SK-N-SH (cell line): ENCODE results near the gene MAP7. TPM values are rescaled to one million over a fixed set of nuclear protein-coding genes. Genes with fewer than 3 reads are reported as not detected.

ENCODE experiments used
- CTCF ChIA-PET: fragments of 300-600, 350-600 bp; formaldehyde crosslinking; extraction: SDS; loops from one replicate; lab custom pipeline; 2021; lab: Yijun Ruan, JAX
- POLR2A ChIA-PET: fragments of 350-600 bp; sonication (Branson Sonifier 250); formaldehyde crosslinking; extraction: SDS; loops from one replicate; lab custom pipeline; 2020; ENCODE audit warnings: antibody characterized with exemption, inconsistent platforms; lab: Yijun Ruan, JAX
- DNase-seq: peaks from one replicate; pipeline ENCODE4 v3.0.0; 2012
- H2AFZ ChIP-seq: fragments of 200-600 bp; sonication (generic); 2 replicates; pipeline ENCODE4 v1.8.1; 2016; ENCODE audit warnings: antibody characterized with exemption, mild to moderate bottlenecking, low read depth
- H3F3A ChIP-seq: fragments of 200-600 bp; sonication (generic); replicated peaks from 2 replicates; pipeline ENCODE3; 2016; ENCODE audit warnings: antibody characterized with exemption, mild to moderate bottlenecking; ENCODE audit not compliant: insufficient read depth
- H3K27ac ChIP-seq, 2 experiments: fragments of 200-500 bp in 1 of 2; fragments of 200-600 bp in 1 of 2; sonication (Bioruptor generic) in 1 of 2; sonication (generic), shearing (Covaris generic) in 1 of 2; 2 replicates each; pipeline versions ENCODE4 v1.5.1 to v1.6.1; 2014 to 2016; ENCODE audit warnings: low read depth in 2 of 2, inconsistent platforms in 1 of 2, low read length in 1 of 2, mild to moderate bottlenecking in 1 of 2, mixed read lengths in 1 of 2
- H3K27me3 ChIP-seq: fragments of 200-600 bp; sonication (generic), shearing (Covaris generic); 2 replicates; pipeline ENCODE4 v1.6.1; 2016; ENCODE audit warnings: mixed run types; ENCODE audit not compliant: insufficient read depth
- H3K36me3 ChIP-seq, 2 experiments: fragments of 200-500 bp in 1 of 2; fragments of 200-600 bp in 1 of 2; sonication (Bioruptor generic) in 1 of 2; sonication (generic) in 1 of 2; replicated peaks in 1 of 2; 2 replicates each; pipeline versions ENCODE3 to v1.5.1; 2014 to 2016; ENCODE audit warnings: low read length in 1 of 2, mild to moderate bottlenecking in 1 of 2; ENCODE audit not compliant: insufficient read depth in 2 of 2, control insufficient read depth in 1 of 2
- H3K4me1 ChIP-seq, 2 experiments: fragments of 200-500 bp in 1 of 2; fragments of 200-600 bp in 1 of 2; sonication (Bioruptor generic) in 1 of 2; sonication (generic), shearing (Covaris generic) in 1 of 2; 2 replicates each; pipeline versions ENCODE4 v1.5.1 to v1.6.1; 2014 to 2016; ENCODE audit warnings: low read depth in 1 of 2, low read length in 1 of 2, mixed run types in 1 of 2; ENCODE audit not compliant: insufficient read depth in 2 of 2, control insufficient read depth in 1 of 2
- H3K4me2 ChIP-seq: fragments of 200-600 bp; sonication (generic), shearing (Covaris generic); 2 replicates; pipeline ENCODE4 v1.6.1; 2017; ENCODE audit warnings: mixed run types
- H3K4me3 ChIP-seq, 2 experiments: fragments of 200-500 bp in 1 of 2; fragments of 200-600 bp in 1 of 2; sonication (Bioruptor generic) in 1 of 2; sonication (generic), shearing (Covaris generic) in 1 of 2; 2 replicates each; pipeline versions ENCODE4 v1.5.1 to v1.8.1; 2014 to 2016; ENCODE audit warnings: low read depth in 2 of 2, inconsistent platforms in 1 of 2, low read length in 1 of 2, mild to moderate bottlenecking in 1 of 2, mixed read lengths in 1 of 2, moderate library complexity in 1 of 2
- H3K79me2 ChIP-seq: fragments of 200-600 bp; sonication (generic); 2 replicates; pipeline ENCODE4 v1.8.1; 2017; ENCODE audit warnings: mild to moderate bottlenecking; ENCODE audit not compliant: insufficient read depth
- H3K9ac ChIP-seq: fragments of 200-600 bp; sonication (generic); 2 replicates; pipeline ENCODE4 v1.6.1; 2017; ENCODE audit warnings: mixed run types
- H3K9me2 ChIP-seq: fragments of 200-600 bp; sonication (generic); 2 replicates; pipeline ENCODE4 v1.6.1; 2017; ENCODE audit warnings: mixed run types
- H3K9me3 ChIP-seq: fragments of 200-600 bp; sonication (generic); 2 replicates; pipeline ENCODE4 v1.6.1; 2017; ENCODE audit warnings: mixed run types, mild to moderate bottlenecking, moderate library complexity
- H4K20me1 ChIP-seq: fragments of 200-600 bp; sonication (generic); 2 replicates; pipeline ENCODE4 v1.6.1; 2017; ENCODE audit warnings: mild to moderate bottlenecking, mixed run types; ENCODE audit not compliant: insufficient read depth
- CHD2 ChIP-seq: fragments of 150-350 bp; IDR thresholded peaks from 2 replicates; pipeline ENCODE4 v1.6.1; 2018; ENCODE audit warnings: low read length; ENCODE audit not compliant: partially characterized antibody
- EZH2phosphoT487 ChIP-seq: fragments of 200-600 bp; sonication (generic); IDR thresholded peaks from 2 replicates; pipeline ENCODE4 v1.6.1; 2017; ENCODE audit warnings: low read depth, mixed run types, mild to moderate bottlenecking, antibody characterized with exemption, moderate library complexity, borderline replicate concordance
- FOSL2 ChIP-seq: IDR thresholded peaks from 2 replicates; pipeline ENCODE4 v1.4.0; 2012; ENCODE audit warnings: low read depth, mild to moderate bottlenecking, moderate library complexity, borderline replicate concordance
- FOXJ3 ChIP-seq: sonication (generic); formaldehyde crosslinking; IDR thresholded peaks from 2 replicates; pipeline ENCODE4 v1.5.1; 2020; ENCODE audit warnings: mild to moderate bottlenecking, missing genetic modification reagents
- FOXM1 ChIP-seq: IDR thresholded peaks from 2 replicates; pipeline ENCODE4 v1.4.0; 2012; ENCODE audit warnings: low read depth, mild to moderate bottlenecking
- GATA2 ChIP-seq: sonication (generic); formaldehyde crosslinking; IDR thresholded peaks from 2 replicates; pipeline ENCODE4 v1.5.0; 2020; ENCODE audit warnings: mild to moderate bottlenecking, missing genetic modification reagents
- IRF3 ChIP-seq: fragments of 150-350 bp; IDR thresholded peaks from 2 replicates; pipeline ENCODE4 v1.6.1; 2016; ENCODE audit warnings: mild to moderate bottlenecking, low read depth, low read length
- MEF2A ChIP-seq: IDR thresholded peaks from 2 replicates; pipeline ENCODE4 v1.4.0; 2012; ENCODE audit warnings: low read depth, borderline replicate concordance
- NFIC ChIP-seq: IDR thresholded peaks from 2 replicates; pipeline ENCODE4 v1.4.0; 2012; ENCODE audit warnings: borderline replicate concordance
- POLR2AphosphoS5 ChIP-seq: IDR thresholded peaks from 2 replicates; pipeline ENCODE4 v1.6.1; 2012; ENCODE audit warnings: low read depth, low read length
- RAD21 ChIP-seq: IDR thresholded peaks from 2 replicates; pipeline ENCODE4 v1.6.1; 2012; ENCODE audit warnings: mild to moderate bottlenecking, low read length
- REST ChIP-seq: IDR thresholded peaks from 2 replicates; pipeline ENCODE4 v1.6.1; 2012; ENCODE audit warnings: mild to moderate bottlenecking, low read depth, low read length, moderate library complexity
- RFX5 ChIP-seq: IDR thresholded peaks from 2 replicates; pipeline ENCODE4 v1.6.1; 2012; ENCODE audit warnings: mild to moderate bottlenecking, improper control_type of control experiment, low read length
- TAF1 ChIP-seq: IDR thresholded peaks from 2 replicates; pipeline ENCODE4 v1.6.1; 2012; ENCODE audit warnings: low read depth, mild to moderate bottlenecking, low read length, moderate library complexity, borderline replicate concordance
- TEAD4 ChIP-seq: IDR thresholded peaks from 2 replicates; pipeline ENCODE4 v1.4.0; 2012; ENCODE audit warnings: mild to moderate bottlenecking, borderline replicate concordance; ENCODE audit not compliant: insufficient read depth
- USF2 ChIP-seq: fragments of 150-350 bp; IDR thresholded peaks from 2 replicates; pipeline ENCODE4 v1.6.1; 2017; ENCODE audit warnings: antibody characterized with exemption, low read length, low read depth, borderline replicate concordance
- WGBS: methylation state at CpG from one replicate; pipeline ENCODE4 v1.1.6; 2017; ENCODE audit warnings: low lambda C conversion rate; 5-methylcytosine and 5-hydroxymethylcytosine counted together
- polyA plus RNA-seq, 3 experiments: library from polyadenylated mRNA; depleted of rRNA; stranded (reverse); fragments of >200 nt; gene quantifications; 2 replicates each; pipeline ENCODE4 v1.2.3, GENCODE V29; 2012

Gene MAP7
- polyA plus RNA-seq, 1 of the 3 experiments (the other 2 are of a cell fraction): 0.76 TPM

GRCh38 chr6:136520517-136520916 lies 29.7 kb downstream of the MAP7 start:
- DNase-seq: no peak
- Histone ChIP-seq H3K4me2 (no peak overlapping the region), H3K4me3 (no peak overlapping the region), H3K27ac (no peak overlapping the region; a peak in 1 of 4 replicates), H3K9ac (no peak overlapping the region), H3K27me3 (no peaks in the 10 kb centered on the region), H2AFZ (no peak overlapping the region), H3K9me3 (no peaks in the 10 kb centered on the region), H3K4me1 (peaks cover 0 to 20% of the 10 kb centered on the region in 2 experiments; a peak in 2 of 4 replicates), H3K9me2 (no peaks in the 10 kb centered on the region), H3K36me3 (no peaks in the 10 kb centered on the region), H3F3A (no peaks in the 10 kb centered on the region), H3K79me2 (no peaks in the 10 kb centered on the region), H4K20me1 (no peaks in the 10 kb centered on the region)
- 84% methylated on average over 3 of the region's 3 CpGs for WGBS
- CTCF ChIA-PET: no interaction called here
- POLR2A ChIA-PET: no interaction called here
- TF ChIP-seq RFX5 (no peak), USF2 (no peak)
- TF ChIP-seq, all 33 proteins: peak for 0

GRCh38 chr6:136517582-136517981 lies 32.6 kb downstream of the MAP7 start:
- H3K9me2 ChIP-seq: no peaks in the 10 kb centered on the region
- CTCF ChIA-PET: interaction anchor here (1.4 kb wide), 1 partner anchor 96 kb away, joined by 3 read pairs; no protein-coding TSS in a partner anchor
- H3K9ac ChIP-seq: no peak overlapping the region
- H3K27me3 ChIP-seq: no peaks in the 10 kb centered on the region
- no peaks in the 10 kb centered on the region for H4K20me1 ChIP-seq
- DNase-seq: no peak
- H3K9me3 ChIP-seq: no peaks in the 10 kb centered on the region
- POLR2A ChIA-PET: interaction anchor here (0.6 kb wide), 1 partner anchor 9 kb away, joined by 3 read pairs; no protein-coding TSS in a partner anchor
- 67% methylated on average over 3 of the region's 3 CpGs for WGBS
- H2AFZ ChIP-seq: no peak overlapping the region
- peaks cover 0 to 12% of the 10 kb centered on the region in 2 experiments; a peak in 2 of 4 replicates for H3K4me1 ChIP-seq
- no peak overlapping the region for H3K4me2 ChIP-seq
- H3K36me3 ChIP-seq: no peaks in the 10 kb centered on the region
- H3K79me2 ChIP-seq: no peaks in the 10 kb centered on the region
- TF ChIP-seq FOXM1: no peak
- TF ChIP-seq NFIC: no peak
- TF ChIP-seq IRF3: no peak
- no peak for TF ChIP-seq REST
- no peak for TF ChIP-seq EZH2phosphoT487
- TF ChIP-seq TAF1: no peak
- no peak for TF ChIP-seq RAD21
- TF ChIP-seq RFX5: no peak
- no peak for TF ChIP-seq FOSL2
- TF ChIP-seq CHD2: no peak
- TF ChIP-seq FOXJ3: no peak
- TF ChIP-seq MEF2A: no peak
- TF ChIP-seq GATA2 (CRISPR knock-in tag): no peak
- TF ChIP-seq TEAD4: no peak
- TF ChIP-seq POLR2AphosphoS5: no peak
- no peak overlapping the region for H3K27ac ChIP-seq
- H3F3A ChIP-seq: no peaks in the 10 kb centered on the region
- H3K4me3 ChIP-seq: no peak overlapping the region
